22Rv1 (cell line): ENCODE data around the gene TMEM164.

Experiments
- H3K27ac ChIP-seq: fragments of 450-650 bp; 2 replicates; pipeline ENCODE4 v1.5.1; 2017
- CTCF ChIP-seq: fragments of 450-650 bp; IDR thresholded peaks from 2 replicates; pipeline ENCODE4 v1.5.1; 2017; ENCODE audit warnings: mild to moderate bottlenecking
- ZFX ChIP-seq: fragments of 450-650 bp; IDR thresholded peaks from 2 replicates; pipeline ENCODE4 v1.6.1; 2017; ENCODE audit warnings: antibody characterized with exemption, borderline replicate concordance

The TMEM164 gene

GRCh38 chrX:110108381-110108821, 105.5 kb downstream of the TMEM164 start:
- no peak for TF ChIP-seq ZFX
- no peak overlapping the region for H3K27ac ChIP-seq

GRCh38 chrX:110114260-110114776, 111.4 kb downstream of the TMEM164 start:
- H3K27ac ChIP-seq = no peak overlapping the region
- TF ChIP-seq CTCF (no peak), ZFX (no peak)

DNA sequence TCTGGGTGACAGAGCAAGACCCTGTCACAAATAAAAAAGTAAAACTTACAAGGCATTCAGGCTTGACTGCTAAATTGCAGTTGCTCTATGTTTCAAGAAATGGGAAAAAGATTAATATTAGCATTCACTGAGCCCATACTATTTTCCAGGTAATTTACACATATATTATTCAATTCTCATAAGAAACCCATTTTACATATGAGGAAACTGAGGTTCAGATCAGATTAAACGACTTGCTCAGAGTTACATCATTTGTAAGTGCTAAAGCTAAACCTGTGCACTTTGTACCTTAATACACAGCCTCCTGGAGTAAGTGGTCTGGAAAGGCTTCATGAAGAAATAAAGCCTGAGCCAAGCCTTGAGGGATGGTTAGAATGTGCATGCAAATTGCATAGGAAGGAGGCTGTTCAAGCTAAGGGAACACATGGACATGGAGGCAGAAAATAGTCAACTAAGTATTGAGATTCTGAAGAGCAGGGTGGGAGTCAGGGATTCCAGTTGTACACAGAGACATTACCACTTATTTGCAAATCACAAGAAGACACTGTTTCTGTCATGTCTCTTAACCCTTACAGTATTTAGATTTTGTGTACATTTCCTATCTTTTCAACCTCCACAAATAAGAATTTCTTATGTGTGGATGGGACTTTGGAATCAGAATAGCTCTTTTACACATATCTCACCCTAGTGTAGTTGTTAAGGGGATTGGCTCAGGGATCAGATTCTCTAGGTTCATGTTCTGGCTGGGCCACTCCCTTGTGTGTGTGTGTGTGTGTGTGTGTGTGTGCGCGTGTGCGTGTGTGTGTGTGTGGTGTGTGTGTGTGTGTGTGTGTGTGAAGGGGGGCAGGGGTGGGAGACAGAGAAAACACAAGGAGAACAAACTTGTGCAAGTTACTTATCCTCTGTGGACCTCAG, 113.4 kb downstream of the TMEM164 start:
- TF ChIP-seq ZFX = no peak
- TF ChIP-seq CTCF = no peak
- H3K27ac ChIP-seq = no peak overlapping the region

GRCh38 chrX:110118530-110118929, 115.6 kb downstream of the TMEM164 start:
- TF ChIP-seq ZFX = no peak
- no peak for TF ChIP-seq CTCF
- no peak overlapping the region for H3K27ac ChIP-seq

DNA sequence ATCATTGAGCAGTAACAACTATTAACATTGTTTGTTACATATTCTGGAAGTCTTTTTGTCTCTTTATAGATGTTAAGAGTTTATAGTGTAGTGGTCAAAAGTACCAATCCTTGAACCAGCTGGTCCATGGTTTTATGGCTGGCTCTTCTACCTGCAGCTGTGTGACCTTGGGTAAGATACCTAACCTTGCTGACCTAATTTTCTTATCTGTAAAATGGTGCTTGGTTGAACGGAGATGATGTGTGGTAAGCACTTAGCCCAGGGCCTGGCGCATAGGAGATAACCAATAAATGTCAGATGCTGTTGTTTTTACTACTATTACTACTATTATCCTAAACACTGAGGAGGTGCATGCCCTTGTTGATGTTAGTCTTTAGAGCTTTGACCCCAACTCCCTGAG, 116.6 kb downstream of the TMEM164 start:
- TF ChIP-seq CTCF (no peak), ZFX (no peak)
- H3K27ac ChIP-seq = peak overlapping the region; percentile 61

DNA sequence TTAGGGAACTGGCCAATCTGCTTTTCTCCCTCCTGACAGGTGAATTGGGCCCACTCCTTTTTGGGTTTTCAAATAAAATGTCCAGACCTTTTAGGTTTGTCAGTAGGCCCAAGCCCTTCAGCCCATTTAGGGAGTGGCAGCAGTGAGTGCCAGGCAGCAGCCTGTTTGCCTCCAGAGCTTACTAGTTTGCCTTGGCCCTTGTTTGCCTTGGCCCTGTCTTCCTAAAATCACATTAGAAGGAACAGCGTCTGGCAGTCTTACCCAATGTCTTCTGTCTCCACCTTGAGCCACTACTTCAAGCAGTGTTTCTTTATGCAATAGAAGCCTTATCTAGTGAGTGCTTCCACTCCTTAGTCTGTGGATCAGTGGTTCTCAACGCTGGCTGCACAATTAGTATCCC, 117.1 kb downstream of the TMEM164 start:
- peak overlapping the region; percentile 61 for H3K27ac ChIP-seq
- TF ChIP-seq CTCF (no peak), ZFX (no peak)

DNA sequence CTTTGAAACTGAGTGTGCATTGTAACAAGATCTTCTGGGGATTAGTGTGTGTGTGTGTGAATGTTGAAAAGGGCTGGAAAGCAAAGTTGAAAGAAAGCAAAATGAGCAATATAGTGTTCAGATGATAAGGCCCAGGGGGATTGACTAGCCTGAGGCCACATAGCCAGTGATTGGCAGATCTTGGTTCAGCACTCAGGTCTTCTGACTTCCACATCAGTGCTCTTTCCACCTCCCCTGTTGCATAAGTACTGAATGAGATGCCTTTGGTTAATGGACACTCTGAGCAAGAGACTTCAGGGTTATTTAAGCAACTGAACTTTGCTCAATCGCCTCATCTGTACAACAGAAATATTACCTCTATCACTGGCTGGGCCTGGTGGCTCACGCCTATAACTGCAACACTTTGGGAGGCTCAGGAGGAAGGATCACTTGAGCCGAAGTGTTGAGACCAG, 120.4 kb downstream of the TMEM164 start:
- TF ChIP-seq CTCF = no peak
- no peak for TF ChIP-seq ZFX
- no peak overlapping the region for H3K27ac ChIP-seq
